ENCODE results near the gene TMTC1.

TMTC1 gene

GRCh38 chr12:29519585-29520182, 264.1 kb downstream of the TMTC1 start:
- no peak for DNase-seq

- no peak for DNase-seq
Measured at GRCh38 chr12:29518407-29518806, 265.3 kb downstream of the TMTC1 start.

- no peak for DNase-seq
Measured at GRCh38 chr12:29517264-29517663, 266.5 kb downstream of the TMTC1 start.

GRCh38 chr12:29516431-29516875, 267.3 kb downstream of the TMTC1 start:
- no peak for DNase-seq

- no peak for DNase-seq
Measured at GRCh38 chr12:29510591-29511185, 273.1 kb downstream of the TMTC1 start.

- DNase-seq = no peak
Measured at GRCh38 chr12:29509503-29509902, 274.2 kb downstream of the TMTC1 start.

- DNase-seq = no peak
Measured at GRCh38 chr12:29508949-29509348, 274.8 kb downstream of the TMTC1 start.

- no peak for DNase-seq
Measured at GRCh38 chr12:29505122-29505521, 278.6 kb downstream of the TMTC1 start.

- no peak for DNase-seq
Measured at GRCh38 chr12:29503283-29503682, 280.5 kb downstream of the TMTC1 start.

- DNase-seq = no peak
Measured at GRCh38 chr12:29499235-29499634, 284.5 kb downstream of the TMTC1 start.

GRCh38 chr12:29497588-29497987, 286.2 kb downstream of the TMTC1 start, which contains the start of gene OVCH1:
Gene OVCH1 (minus strand): TSS chr12:29497686. CDS start chr12:29497686, 0 bp downstream.
- no peak for DNase-seq

- DNase-seq = no peak
Measured at GRCh38 chr12:29492891-29493290, 290.9 kb downstream of the TMTC1 start.

- no peak for DNase-seq
Measured at GRCh38 chr12:29486972-29487371, 296.8 kb downstream of the TMTC1 start.

- DNase-seq = no peak
Measured at GRCh38 chr12:29463198-29463597, 320.5 kb downstream of the TMTC1 start.

- no peak for DNase-seq
Measured at GRCh38 chr12:29460082-29460481, 323.7 kb downstream of the TMTC1 start.

GRCh38 chr12:29455087-29455486, 328.7 kb downstream of the TMTC1 start:
- DNase-seq = no peak

- DNase-seq = no peak
Measured at GRCh38 chr12:29451888-29452287, 331.9 kb downstream of the TMTC1 start.
